K562 (cell line): ENCODE measurements around the gene NOTCH3. TPM values are rescaled to one million over a fixed set of nuclear protein-coding genes. Genes with fewer than 3 reads are reported as not detected.
A peak's percentile ranks its signal among the peaks of the same experiment; 100 is the strongest.

Experiments used
- CREM ChIP-seq: IDR thresholded peaks from 2 replicates; pipeline ENCODE4 v1.6.1; 2014; ENCODE audit warnings: antibody characterized with exemption, low read depth
- RBM25 ChIP-seq: fragments of 200-400 bp; formaldehyde crosslinking; IDR thresholded peaks from 2 replicates; pipeline ENCODE4 v1.6.1; 2018; ENCODE audit warnings: low read length, low read depth, moderate library complexity; ENCODE audit not compliant: severe bottlenecking
- ZBTB7A ChIP-seq: IDR thresholded peaks from 2 replicates; pipeline ENCODE4 v1.6.1; 2011; ENCODE audit warnings: low read depth, mild to moderate bottlenecking, low read length, moderate library complexity, borderline replicate concordance; ENCODE audit not compliant: control insufficient read depth
- polyA plus RNA-seq, 8 experiments: library from polyadenylated mRNA; depleted of rRNA in 4 of 8; stranded (reverse) in 5 of 8; unstranded in 3 of 8; fragments of >200 nt; fragmentation: Nextera tagmentation in 2 of 8; fragmentation: Illumina TruSeq in 1 of 8; extraction: Ambion mirVana in 2 of 8; extraction: Trizol in 1 of 8; gene quantifications; 2 replicates each; pipeline versions ENCODE4 v1.2.1 to v1.2.3, GENCODE V29; 2011 to 2014; ENCODE audit warnings: inconsistent platforms in 1 of 8, missing spikeins in 1 of 8
- total RNA-seq, 7 experiments: library from RNA; depleted of rRNA in 6 of 7; stranded (reverse); fragments of >200 nt in 6 of 7; fragmentation: Illumina TruSeq in 2 of 7; extraction: Trizol in 2 of 7; gene quantifications; 2 replicates each; pipeline versions ENCODE4 v1.2.1 to v1.2.3, GENCODE V29; 2011 to 2021; ENCODE audit warnings: low replicate concordance in 1 of 7
- TF ChIP-seq, protein P1 (sequence below): fragments of 450-650 bp; IDR thresholded peaks from 2 replicates; pipeline ENCODE4 v1.6.1; 2014; ENCODE audit warnings: low read depth, mild to moderate bottlenecking, moderate library complexity, borderline replicate concordance
- TF ChIP-seq, protein P2 (sequence below): fragments of 250-450 bp; sonication (Bioruptor Pico); IDR thresholded peaks from 2 replicates; pipeline ENCODE4 v1.8.0; 2022; ENCODE audit warnings: moderate library complexity, mild to moderate bottlenecking, inconsistent platforms
- TF ChIP-seq, protein P3 (sequence below): fragments of 250-450 bp; sonication (Bioruptor Pico); IDR thresholded peaks from 2 replicates; pipeline ENCODE4 v1.5.1; 2021; ENCODE audit warnings: mild to moderate bottlenecking
- TF ChIP-seq, protein P4 (sequence below): fragments of 200-800 bp; sonication (Bioruptor generic); IDR thresholded peaks from 2 replicates; pipeline ENCODE4 v1.6.1; 2017; ENCODE audit warnings: missing genetic modification characterization, missing compliant biosample characterization

Gene NOTCH3
- total and polyA plus RNA-seq, 9 of the 15 experiments (the other 6 are each of a cell fraction or from before 2014, with no cell fraction given), result under 0.01 to 1.2 (median 0.16) TPM

DNA sequence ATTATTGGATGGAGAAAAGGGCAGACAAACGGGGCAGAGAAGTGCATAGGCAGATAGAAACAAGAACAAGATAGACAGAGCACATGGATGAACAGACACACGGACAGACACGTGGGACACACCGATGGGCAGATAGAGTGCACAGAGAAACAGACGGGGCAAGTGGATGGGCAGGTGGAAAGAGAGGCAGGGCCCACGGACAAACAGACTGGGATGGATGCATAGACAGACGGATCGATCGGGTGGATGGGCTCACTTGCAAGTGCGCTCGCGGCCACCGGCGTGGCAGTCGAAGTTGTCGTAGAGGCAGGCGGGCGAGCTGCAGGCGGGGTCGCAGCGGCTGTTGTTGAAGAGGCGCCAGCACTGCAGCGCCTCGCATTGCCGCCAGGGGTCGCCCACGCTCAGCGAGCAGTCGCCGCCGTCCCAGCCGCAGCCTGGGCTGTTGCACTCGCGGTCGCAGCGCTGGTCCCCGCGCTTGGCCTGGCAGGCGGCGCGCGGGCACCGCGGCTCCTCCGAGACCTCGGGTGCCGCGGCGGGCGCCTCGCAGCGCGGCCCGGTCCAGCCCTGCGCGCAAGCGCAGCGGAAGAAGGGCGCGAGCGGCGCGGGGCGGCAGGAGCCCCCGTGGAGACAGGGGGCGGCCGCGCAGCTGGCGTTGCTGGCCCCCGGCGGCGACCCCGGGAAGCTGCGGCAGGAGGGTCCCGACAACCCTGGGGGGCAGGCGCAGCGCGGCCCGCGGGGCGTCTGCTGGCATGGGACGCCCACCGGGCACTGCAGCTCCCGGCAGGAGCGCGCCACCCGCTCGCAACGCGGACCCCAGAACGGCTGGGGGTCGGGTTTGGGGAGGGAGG is 23.3 kb downstream of the NOTCH3 start (continued):
- TF ChIP-seq, protein P1, sequence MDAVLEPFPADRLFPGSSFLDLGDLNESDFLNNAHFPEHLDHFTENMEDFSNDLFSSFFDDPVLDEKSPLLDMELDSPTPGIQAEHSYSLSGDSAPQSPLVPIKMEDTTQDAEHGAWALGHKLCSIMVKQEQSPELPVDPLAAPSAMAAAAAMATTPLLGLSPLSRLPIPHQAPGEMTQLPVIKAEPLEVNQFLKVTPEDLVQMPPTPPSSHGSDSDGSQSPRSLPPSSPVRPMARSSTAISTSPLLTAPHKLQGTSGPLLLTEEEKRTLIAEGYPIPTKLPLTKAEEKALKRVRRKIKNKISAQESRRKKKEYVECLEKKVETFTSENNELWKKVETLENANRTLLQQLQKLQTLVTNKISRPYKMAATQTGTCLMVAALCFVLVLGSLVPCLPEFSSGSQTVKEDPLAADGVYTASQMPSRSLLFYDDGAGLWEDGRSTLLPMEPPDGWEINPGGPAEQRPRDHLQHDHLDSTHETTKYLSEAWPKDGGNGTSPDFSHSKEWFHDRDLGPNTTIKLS, result peak; percentile 27; the same call in 1 of the 2 replicates
- TF ChIP-seq CREM (peak; percentile 33; the same call in 1 of the 2 replicates), RBM25 (peak; percentile 59), ZBTB7A (peak; percentile 53; the same call in 1 of the 2 replicates)
- TF ChIP-seq, protein P2, sequence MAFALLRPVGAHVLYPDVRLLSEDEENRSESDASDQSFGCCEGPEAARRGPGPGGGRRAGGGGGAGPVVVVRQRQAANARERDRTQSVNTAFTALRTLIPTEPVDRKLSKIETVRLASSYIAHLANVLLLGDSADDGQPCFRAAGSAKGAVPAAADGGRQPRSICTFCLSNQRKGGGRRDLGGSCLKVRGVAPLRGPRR (CRISPR knock-in tag), result no peak
- TF ChIP-seq, protein P3, sequence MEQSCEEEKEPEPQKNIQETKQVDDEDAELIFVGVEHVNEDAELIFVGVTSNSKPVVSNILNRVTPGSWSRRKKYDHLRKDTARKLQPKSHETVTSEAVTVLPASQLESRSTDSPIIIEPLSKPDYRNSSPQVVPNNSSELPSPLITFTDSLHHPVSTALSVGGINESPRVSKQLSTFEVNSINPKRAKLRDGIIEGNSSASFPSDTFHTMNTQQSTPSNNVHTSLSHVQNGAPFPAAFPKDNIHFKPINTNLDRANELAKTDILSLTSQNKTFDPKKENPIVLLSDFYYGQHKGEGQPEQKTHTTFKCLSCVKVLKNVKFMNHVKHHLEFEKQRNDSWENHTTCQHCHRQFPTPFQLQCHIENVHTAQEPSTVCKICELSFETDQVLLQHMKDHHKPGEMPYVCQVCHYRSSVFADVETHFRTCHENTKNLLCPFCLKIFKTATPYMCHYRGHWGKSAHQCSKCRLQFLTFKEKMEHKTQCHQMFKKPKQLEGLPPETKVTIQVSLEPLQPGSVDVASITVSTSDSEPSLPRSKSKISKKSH, result no peak
- TF ChIP-seq, protein P4, sequence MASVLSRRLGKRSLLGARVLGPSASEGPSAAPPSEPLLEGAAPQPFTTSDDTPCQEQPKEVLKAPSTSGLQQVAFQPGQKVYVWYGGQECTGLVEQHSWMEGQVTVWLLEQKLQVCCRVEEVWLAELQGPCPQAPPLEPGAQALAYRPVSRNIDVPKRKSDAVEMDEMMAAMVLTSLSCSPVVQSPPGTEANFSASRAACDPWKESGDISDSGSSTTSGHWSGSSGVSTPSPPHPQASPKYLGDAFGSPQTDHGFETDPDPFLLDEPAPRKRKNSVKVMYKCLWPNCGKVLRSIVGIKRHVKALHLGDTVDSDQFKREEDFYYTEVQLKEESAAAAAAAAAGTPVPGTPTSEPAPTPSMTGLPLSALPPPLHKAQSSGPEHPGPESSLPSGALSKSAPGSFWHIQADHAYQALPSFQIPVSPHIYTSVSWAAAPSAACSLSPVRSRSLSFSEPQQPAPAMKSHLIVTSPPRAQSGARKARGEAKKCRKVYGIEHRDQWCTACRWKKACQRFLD (CRISPR knock-in tag), result no peak
